Measurements from ENCODE around the gene RTF1.

Gene RTF1

DNA sequence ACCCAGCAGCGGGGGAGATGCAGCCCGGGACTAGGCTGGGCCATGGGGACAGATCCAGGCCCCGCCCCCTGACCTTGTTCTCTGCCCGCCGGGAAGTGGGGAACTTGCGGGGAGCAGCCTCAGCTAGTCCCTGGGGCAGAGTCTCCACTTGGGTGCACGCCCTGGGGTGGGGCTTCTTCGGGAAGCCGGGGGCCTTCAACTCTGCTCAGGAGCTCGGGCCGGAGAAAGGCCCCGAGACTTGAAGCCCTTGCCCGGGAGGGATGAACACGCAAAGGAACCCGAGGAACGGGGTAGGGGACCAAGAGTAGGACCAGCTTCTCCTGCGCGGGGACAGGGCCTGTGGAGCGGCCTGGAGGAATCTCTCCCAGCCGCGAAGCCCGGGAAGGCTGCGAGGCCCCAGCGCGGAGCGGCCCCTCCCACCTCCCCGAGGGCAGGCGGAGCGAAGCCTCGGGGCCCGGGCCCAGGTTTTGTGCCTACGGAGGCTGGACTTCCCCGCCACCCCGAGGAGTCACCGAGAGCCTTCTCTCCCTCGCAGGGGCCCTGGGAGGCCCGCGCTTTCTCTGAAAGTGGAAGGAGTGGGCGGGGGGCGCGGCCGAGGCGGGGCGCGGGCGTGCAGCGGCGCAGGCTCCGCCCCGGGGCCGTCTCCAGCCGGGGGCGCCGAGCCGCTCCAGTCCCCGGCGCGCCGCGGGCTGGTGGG, 76.5 kb downstream of the RTF1 start, which contains the start of gene ITPKA (continued):
- TF ChIP-seq BCL11A (tag by site-specific recombination; IDR thresholded peaks at IDR 0.05; ENCODE audit: low read depth) (no peak; the same call in 1 of the 2 replicates), ZNF560 (tag by site-specific recombination; IDR thresholded peaks at IDR 0.05; ENCODE audit: borderline replicate concordance) (no peak), KLF10 (tag by site-specific recombination; IDR thresholded peaks at IDR 0.05) (peak; percentile 98), ZSCAN30 (tag by site-specific recombination; IDR thresholded peaks at IDR 0.05) (peak; percentile 62; the same call in 1 of the 2 replicates), ZNF341 (tag by site-specific recombination; IDR thresholded peaks at IDR 0.05; ENCODE audit: low read depth) (peak; percentile 94), ZNF747 (tag by site-specific recombination; IDR thresholded peaks at IDR 0.05) (no peak), ZIC2 (tag by site-specific recombination; IDR thresholded peaks at IDR 0.05) (no peak), ZFP69B (tag by site-specific recombination; IDR thresholded peaks at IDR 0.05) (peak; percentile 44; the same call in 1 of the 2 replicates), ZNF202 (tag by site-specific recombination; IDR thresholded peaks at IDR 0.05; ENCODE audit: borderline replicate concordance) (no peak), ZFHX2 (tag by site-specific recombination; conservative IDR thresholded peaks at IDR 0.05) (peak; percentile 52; the same call in 1 of the 2 replicates), ZNF133 (tag by site-specific recombination; IDR thresholded peaks at IDR 0.05) (no peak), ZNF514 (tag by site-specific recombination; IDR thresholded peaks at IDR 0.05) (no peak), ZNF112 (tag by site-specific recombination; IDR thresholded peaks at IDR 0.05) (no peak), ZNF623 (tag by site-specific recombination; IDR thresholded peaks at IDR 0.05) (peak; percentile 20; the same call in 1 of the 2 replicates), ZNF404 (tag by site-specific recombination; IDR thresholded peaks at IDR 0.05) (no peak), GLI2 (tag by site-specific recombination; IDR thresholded peaks at IDR 0.05; ENCODE audit: borderline replicate concordance, low read depth) (no peak), ZNF423 (tag by site-specific recombination; IDR thresholded peaks at IDR 0.05) (peak; percentile 84), ZNF302 (tag by site-specific recombination; IDR thresholded peaks at IDR 0.05; ENCODE audit: low read depth) (no peak), ZNF510 (tag by site-specific recombination; IDR thresholded peaks at IDR 0.05; ENCODE audit: insufficient replicate concordance) (no peak), ZNF600 (tag by site-specific recombination; IDR thresholded peaks at IDR 0.05) (peak; percentile 47; the same call in 1 of the 2 replicates), ZNF585B (tag by site-specific recombination; IDR thresholded peaks at IDR 0.05) (no peak), ZNF660 (tag by site-specific recombination; IDR thresholded peaks at IDR 0.05) (no peak), TCF7L2 (IDR thresholded peaks at IDR 0.05; ENCODE audit: borderline replicate concordance, low read depth, low read length) (no peak), ZNF157 (tag by site-specific recombination; IDR thresholded peaks at IDR 0.05) (no peak)
- TF ChIP-seq, protein P1, sequence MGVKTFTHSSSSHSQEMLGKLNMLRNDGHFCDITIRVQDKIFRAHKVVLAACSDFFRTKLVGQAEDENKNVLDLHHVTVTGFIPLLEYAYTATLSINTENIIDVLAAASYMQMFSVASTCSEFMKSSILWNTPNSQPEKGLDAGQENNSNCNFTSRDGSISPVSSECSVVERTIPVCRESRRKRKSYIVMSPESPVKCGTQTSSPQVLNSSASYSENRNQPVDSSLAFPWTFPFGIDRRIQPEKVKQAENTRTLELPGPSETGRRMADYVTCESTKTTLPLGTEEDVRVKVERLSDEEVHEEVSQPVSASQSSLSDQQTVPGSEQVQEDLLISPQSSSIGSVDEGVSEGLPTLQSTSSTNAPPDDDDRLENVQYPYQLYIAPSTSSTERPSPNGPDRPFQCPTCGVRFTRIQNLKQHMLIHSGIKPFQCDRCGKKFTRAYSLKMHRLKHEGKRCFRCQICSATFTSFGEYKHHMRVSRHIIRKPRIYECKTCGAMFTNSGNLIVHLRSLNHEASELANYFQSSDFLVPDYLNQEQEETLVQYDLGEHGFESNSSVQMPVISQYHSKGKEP (tag by site-specific recombination; IDR thresholded peaks at IDR 0.05) = no peak
- TF ChIP-seq, protein P2, sequence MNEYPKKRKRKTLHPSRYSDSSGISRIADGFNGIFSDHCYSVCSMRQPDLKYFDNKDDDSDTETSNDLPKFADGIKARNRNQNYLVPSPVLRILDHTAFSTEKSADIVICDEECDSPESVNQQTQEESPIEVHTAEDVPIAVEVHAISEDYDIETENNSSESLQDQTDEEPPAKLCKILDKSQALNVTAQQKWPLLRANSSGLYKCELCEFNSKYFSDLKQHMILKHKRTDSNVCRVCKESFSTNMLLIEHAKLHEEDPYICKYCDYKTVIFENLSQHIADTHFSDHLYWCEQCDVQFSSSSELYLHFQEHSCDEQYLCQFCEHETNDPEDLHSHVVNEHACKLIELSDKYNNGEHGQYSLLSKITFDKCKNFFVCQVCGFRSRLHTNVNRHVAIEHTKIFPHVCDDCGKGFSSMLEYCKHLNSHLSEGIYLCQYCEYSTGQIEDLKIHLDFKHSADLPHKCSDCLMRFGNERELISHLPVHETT (tag by site-specific recombination; IDR thresholded peaks at IDR 0.05) = no peak
- TF ChIP-seq, protein P3, sequence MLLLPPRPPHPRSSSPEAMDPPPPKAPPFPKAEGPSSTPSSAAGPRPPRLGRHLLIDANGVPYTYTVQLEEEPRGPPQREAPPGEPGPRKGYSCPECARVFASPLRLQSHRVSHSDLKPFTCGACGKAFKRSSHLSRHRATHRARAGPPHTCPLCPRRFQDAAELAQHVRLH (tag by site-specific recombination; IDR thresholded peaks at IDR 0.05) = no peak
- TF ChIP-seq, protein P4, sequence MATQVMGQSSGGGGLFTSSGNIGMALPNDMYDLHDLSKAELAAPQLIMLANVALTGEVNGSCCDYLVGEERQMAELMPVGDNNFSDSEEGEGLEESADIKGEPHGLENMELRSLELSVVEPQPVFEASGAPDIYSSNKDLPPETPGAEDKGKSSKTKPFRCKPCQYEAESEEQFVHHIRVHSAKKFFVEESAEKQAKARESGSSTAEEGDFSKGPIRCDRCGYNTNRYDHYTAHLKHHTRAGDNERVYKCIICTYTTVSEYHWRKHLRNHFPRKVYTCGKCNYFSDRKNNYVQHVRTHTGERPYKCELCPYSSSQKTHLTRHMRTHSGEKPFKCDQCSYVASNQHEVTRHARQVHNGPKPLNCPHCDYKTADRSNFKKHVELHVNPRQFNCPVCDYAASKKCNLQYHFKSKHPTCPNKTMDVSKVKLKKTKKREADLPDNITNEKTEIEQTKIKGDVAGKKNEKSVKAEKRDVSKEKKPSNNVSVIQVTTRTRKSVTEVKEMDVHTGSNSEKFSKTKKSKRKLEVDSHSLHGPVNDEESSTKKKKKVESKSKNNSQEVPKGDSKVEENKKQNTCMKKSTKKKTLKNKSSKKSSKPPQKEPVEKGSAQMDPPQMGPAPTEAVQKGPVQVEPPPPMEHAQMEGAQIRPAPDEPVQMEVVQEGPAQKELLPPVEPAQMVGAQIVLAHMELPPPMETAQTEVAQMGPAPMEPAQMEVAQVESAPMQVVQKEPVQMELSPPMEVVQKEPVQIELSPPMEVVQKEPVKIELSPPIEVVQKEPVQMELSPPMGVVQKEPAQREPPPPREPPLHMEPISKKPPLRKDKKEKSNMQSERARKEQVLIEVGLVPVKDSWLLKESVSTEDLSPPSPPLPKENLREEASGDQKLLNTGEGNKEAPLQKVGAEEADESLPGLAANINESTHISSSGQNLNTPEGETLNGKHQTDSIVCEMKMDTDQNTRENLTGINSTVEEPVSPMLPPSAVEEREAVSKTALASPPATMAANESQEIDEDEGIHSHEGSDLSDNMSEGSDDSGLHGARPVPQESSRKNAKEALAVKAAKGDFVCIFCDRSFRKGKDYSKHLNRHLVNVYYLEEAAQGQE (tag by site-specific recombination; IDR thresholded peaks at IDR 0.05) = no peak
- TF ChIP-seq, protein P5, sequence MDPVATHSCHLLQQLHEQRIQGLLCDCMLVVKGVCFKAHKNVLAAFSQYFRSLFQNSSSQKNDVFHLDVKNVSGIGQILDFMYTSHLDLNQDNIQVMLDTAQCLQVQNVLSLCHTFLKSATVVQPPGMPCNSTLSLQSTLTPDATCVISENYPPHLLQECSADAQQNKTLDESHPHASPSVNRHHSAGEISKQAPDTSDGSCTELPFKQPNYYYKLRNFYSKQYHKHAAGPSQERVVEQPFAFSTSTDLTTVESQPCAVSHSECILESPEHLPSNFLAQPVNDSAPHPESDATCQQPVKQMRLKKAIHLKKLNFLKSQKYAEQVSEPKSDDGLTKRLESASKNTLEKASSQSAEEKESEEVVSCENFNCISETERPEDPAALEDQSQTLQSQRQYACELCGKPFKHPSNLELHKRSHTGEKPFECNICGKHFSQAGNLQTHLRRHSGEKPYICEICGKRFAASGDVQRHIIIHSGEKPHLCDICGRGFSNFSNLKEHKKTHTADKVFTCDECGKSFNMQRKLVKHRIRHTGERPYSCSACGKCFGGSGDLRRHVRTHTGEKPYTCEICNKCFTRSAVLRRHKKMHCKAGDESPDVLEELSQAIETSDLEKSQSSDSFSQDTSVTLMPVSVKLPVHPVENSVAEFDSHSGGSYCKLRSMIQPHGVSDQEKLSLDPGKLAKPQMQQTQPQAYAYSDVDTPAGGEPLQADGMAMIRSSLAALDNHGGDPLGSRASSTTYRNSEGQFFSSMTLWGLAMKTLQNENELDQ (tag by site-specific recombination; IDR thresholded peaks at IDR 0.05; ENCODE audit: low read depth) = no peak
- TF ChIP-seq, protein P6, sequence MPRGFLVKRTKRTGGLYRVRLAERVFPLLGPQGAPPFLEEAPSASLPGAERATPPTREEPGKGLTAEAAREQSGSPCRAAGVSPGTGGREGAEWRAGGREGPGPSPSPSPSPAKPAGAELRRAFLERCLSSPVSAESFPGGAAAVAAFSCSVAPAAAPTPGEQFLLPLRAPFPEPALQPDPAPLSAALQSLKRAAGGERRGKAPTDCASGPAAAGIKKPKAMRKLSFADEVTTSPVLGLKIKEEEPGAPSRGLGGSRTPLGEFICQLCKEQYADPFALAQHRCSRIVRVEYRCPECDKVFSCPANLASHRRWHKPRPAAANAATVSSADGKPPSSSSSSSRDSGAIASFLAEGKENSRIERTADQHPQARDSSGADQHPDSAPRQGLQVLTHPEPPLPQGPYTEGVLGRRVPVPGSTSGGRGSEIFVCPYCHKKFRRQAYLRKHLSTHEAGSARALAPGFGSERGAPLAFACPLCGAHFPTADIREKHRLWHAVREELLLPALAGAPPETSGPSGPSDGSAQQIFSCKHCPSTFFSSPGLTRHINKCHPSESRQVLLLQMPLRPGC (tag by site-specific recombination; IDR thresholded peaks at IDR 0.05) = no peak

Measured in HEK293 (cell line).